ENCODE results near the gene FAAP100.

DNA sequence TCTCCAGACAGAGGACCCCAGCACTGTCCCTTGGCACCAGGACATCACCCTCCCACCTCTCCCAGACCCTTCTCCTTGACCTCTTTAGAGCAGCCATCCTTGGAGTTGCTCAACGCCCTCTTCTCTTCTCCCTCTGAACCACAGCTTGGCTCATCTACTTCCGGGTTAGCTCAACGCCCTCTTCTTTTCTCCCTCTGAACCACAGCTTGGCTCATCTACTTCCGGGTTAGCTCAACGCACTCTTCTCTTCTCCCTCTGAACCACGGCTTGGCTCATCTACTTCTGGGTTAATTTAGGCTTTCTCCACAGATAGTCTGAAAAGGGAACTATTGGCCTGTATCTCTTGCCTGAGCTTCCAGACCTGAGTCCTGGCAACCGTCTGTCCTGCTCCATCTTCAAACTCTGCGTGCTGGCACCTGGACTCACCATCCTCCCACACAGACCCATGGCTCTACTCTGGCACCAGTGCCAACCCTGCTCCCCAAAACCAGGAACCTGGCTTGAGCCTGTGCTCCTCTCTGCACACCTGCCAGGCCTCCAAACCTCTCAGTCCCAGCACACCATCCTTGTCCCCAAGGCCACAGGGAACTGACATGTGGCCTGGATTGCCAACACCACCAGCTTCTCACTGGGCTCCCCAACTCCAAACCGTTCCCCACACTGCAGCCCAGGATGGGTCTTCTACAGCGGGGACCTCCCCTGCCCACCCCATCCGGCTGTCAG is 25.3 kb upstream of the FAAP100 start:
- no peak for TF ChIP-seq RAD21 (IDR thresholded peaks at IDR 0.05; ENCODE audit: low read length)
- TF ChIP-seq TAF1 (IDR thresholded peaks at IDR 0.05; ENCODE audit: borderline replicate concordance, low read depth, low read length) = no peak
- no peak for TF ChIP-seq RXRA (IDR thresholded peaks at IDR 0.05; ENCODE audit: borderline replicate concordance, low read depth)
- TF ChIP-seq, protein P1, sequence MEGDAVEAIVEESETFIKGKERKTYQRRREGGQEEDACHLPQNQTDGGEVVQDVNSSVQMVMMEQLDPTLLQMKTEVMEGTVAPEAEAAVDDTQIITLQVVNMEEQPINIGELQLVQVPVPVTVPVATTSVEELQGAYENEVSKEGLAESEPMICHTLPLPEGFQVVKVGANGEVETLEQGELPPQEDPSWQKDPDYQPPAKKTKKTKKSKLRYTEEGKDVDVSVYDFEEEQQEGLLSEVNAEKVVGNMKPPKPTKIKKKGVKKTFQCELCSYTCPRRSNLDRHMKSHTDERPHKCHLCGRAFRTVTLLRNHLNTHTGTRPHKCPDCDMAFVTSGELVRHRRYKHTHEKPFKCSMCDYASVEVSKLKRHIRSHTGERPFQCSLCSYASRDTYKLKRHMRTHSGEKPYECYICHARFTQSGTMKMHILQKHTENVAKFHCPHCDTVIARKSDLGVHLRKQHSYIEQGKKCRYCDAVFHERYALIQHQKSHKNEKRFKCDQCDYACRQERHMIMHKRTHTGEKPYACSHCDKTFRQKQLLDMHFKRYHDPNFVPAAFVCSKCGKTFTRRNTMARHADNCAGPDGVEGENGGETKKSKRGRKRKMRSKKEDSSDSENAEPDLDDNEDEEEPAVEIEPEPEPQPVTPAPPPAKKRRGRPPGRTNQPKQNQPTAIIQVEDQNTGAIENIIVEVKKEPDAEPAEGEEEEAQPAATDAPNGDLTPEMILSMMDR (IDR thresholded peaks at IDR 0.05) = no peak
- TF ChIP-seq YY1 (IDR thresholded peaks at IDR 0.05; ENCODE audit: low read depth) = no peak
